ENCODE results near the gene AP3B2.

GRCh38 chr15:82670699-82671098 is 39.0 kb downstream of the AP3B2 start:
- TF ChIP-seq POLR2A (IDR thresholded peaks at IDR 0.05) = no peak
- TF ChIP-seq, protein P1, sequence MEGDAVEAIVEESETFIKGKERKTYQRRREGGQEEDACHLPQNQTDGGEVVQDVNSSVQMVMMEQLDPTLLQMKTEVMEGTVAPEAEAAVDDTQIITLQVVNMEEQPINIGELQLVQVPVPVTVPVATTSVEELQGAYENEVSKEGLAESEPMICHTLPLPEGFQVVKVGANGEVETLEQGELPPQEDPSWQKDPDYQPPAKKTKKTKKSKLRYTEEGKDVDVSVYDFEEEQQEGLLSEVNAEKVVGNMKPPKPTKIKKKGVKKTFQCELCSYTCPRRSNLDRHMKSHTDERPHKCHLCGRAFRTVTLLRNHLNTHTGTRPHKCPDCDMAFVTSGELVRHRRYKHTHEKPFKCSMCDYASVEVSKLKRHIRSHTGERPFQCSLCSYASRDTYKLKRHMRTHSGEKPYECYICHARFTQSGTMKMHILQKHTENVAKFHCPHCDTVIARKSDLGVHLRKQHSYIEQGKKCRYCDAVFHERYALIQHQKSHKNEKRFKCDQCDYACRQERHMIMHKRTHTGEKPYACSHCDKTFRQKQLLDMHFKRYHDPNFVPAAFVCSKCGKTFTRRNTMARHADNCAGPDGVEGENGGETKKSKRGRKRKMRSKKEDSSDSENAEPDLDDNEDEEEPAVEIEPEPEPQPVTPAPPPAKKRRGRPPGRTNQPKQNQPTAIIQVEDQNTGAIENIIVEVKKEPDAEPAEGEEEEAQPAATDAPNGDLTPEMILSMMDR (IDR thresholded peaks at IDR 0.05) = no peak
